SKM-1 (cell line): ENCODE measurements around the gene FAM32A.

Experiments
- DNase-seq: peaks from one replicate; lab custom pipeline; 2025; ENCODE audit not compliant: unreplicated experiment; lab: John Stamatoyannopoulos, UW

The FAM32A gene

GRCh38 chr19:16224293-16225045 lies 39.3 kb downstream of the FAM32A start:
- DNase-seq = no peak

GRCh38 chr19:16225279-16226183 lies 40.3 kb downstream of the FAM32A start:
- DNase-seq = no peak

GRCh38 chr19:16226184-16226591 lies 41.0 kb downstream of the FAM32A start:
- no peak for DNase-seq

- no peak for DNase-seq
Observed at GRCh38 chr19:16226878-16227836, 41.9 kb downstream of the FAM32A start.

- no peak for DNase-seq
Observed at GRCh38 chr19:16227837-16228636, 42.8 kb downstream of the FAM32A start.

- no peak for DNase-seq
Observed at GRCh38 chr19:16228637-16229321, 43.6 kb downstream of the FAM32A start.

GRCh38 chr19:16229322-16229641 lies 44.1 kb downstream of the FAM32A start:
- DNase-seq = no peak

GRCh38 chr19:16232127-16232526 lies 46.9 kb downstream of the FAM32A start:
- DNase-seq = no peak

- DNase-seq = no peak
Observed at GRCh38 chr19:16232568-16232967, 47.4 kb downstream of the FAM32A start.

GRCh38 chr19:16233081-16233776 lies 48.0 kb downstream of the FAM32A start:
- no peak for DNase-seq

GRCh38 chr19:16233836-16234551 lies 48.8 kb downstream of the FAM32A start:
- no peak for DNase-seq

- DNase-seq = no peak
Observed at GRCh38 chr19:16234552-16235445, 49.6 kb downstream of the FAM32A start.

- no peak for DNase-seq
Observed at GRCh38 chr19:16235811-16236652, 50.8 kb downstream of the FAM32A start.
